ENCODE results near the gene ACVRL1.
A peak's percentile ranks its signal among the peaks of the same experiment; 100 is the strongest.

ACVRL1 gene

DNA sequence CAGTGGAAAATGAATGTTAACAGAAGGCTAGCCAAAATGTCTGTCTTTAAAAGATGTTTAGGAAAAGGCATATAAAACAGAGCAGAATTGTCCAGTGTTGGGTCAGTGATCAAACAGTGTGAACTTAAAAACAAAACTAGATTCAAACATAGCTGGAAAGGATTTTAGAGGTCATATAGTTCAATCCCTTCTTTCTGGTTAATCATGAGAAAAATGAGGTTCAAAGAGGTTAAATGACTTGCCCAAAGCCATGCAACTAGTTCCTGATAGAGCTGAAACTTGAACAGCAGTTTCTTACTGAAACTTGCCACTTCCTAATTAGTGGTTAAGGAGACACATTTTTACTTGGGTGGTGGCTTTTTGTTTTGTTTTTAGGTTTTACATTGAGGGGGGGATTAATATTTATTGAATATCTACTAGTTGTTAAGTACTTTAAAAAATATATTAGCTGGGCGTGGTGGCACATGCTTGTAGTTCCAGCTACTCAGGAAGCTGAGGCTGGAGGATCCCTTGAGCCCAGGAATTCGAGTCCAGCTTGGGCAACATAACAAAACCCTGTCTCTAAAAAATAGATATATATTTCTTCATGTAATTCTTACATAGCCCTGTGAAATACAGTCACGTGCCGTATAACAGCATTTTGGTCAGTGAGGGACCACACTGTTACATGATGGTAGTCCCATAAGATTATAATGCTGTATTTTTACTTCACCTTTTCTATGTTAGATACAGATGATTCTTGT lies 64.5 kb downstream of the ACVRL1 start:
- Histone ChIP-seq H3K36me3 (ENCODE audit: insufficient read depth, low read length) (peaks cover 8% of the 10 kb centered on the region; the same call in 1 of the 2 replicates), H3K27me3 (ENCODE audit: insufficient read depth, low read length) (no peaks in the 10 kb centered on the region), H3K79me2 (ENCODE audit: control insufficient read depth, insufficient read depth, low read length, unreplicated experiment) (peaks cover 71% of the 10 kb centered on the region), H2AFZ (ENCODE audit: low read length, unreplicated experiment) (no peak overlapping the region), H3K27ac (ENCODE audit: low read depth, low read length) (peak overlapping the region; percentile 91), H3K4me1 (ENCODE audit: control insufficient read depth, insufficient read depth, low read length, unreplicated experiment) (peaks cover 64% of the 10 kb centered on the region), H3K4me3 (ENCODE audit: low read depth, low read length) (peak overlapping the region; percentile 57)

DNA sequence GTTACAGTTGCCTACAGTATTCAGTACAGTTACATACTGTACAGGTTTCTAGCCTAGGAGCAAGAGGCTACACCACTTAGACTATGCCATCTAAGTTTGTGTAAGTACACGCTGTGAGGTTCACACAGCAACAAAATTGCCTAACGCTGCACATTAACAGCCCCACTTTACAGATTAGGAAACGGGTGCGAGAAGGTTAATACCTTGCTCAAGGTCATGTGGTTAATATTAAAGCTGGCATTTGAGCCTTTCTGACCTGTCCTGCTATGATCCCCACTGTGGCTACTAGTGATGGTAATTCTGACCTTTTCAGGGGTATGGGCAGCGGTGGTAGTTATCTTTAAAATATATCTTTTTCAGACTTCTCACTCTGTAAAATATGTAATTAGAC lies 65.1 kb downstream of the ACVRL1 start:
- H3K27ac ChIP-seq (ENCODE audit: low read depth, low read length): peak overlapping the region; percentile 91
- peaks cover 69% of the 10 kb centered on the region for H3K4me1 ChIP-seq (ENCODE audit: control insufficient read depth, insufficient read depth, low read length, unreplicated experiment)
- H2AFZ ChIP-seq (ENCODE audit: low read length, unreplicated experiment): no peak overlapping the region
- H3K27me3 ChIP-seq (ENCODE audit: insufficient read depth, low read length): no peaks in the 10 kb centered on the region
- peak overlapping the region; percentile 57 for H3K4me3 ChIP-seq (ENCODE audit: low read depth, low read length)
- H3K79me2 ChIP-seq (ENCODE audit: control insufficient read depth, insufficient read depth, low read length, unreplicated experiment): peaks cover 70% of the 10 kb centered on the region
- H3K36me3 ChIP-seq (ENCODE audit: insufficient read depth, low read length): peaks cover 8% of the 10 kb centered on the region; the same call in 1 of the 2 replicates

GRCh38 chr12:51972849-51973273 lies 65.6 kb downstream of the ACVRL1 start:
- peak overlapping the region; percentile 91 for H3K27ac ChIP-seq (ENCODE audit: low read depth, low read length)
- peaks cover 73% of the 10 kb centered on the region for H3K4me1 ChIP-seq (ENCODE audit: control insufficient read depth, insufficient read depth, low read length, unreplicated experiment)
- H3K79me2 ChIP-seq (ENCODE audit: control insufficient read depth, insufficient read depth, low read length, unreplicated experiment): peaks cover 66% of the 10 kb centered on the region
- no peak overlapping the region for H2AFZ ChIP-seq (ENCODE audit: low read length, unreplicated experiment)
- no peaks in the 10 kb centered on the region for H3K27me3 ChIP-seq (ENCODE audit: insufficient read depth, low read length)
- H3K4me3 ChIP-seq (ENCODE audit: low read depth, low read length): peak overlapping the region; percentile 57
- H3K36me3 ChIP-seq (ENCODE audit: insufficient read depth, low read length): peaks cover 8% of the 10 kb centered on the region; the same call in 1 of the 2 replicates

Data from ACC112 (cell line).